ENCODE measurements around the gene STAB1. TPM values are rescaled to one million over a fixed set of nuclear protein-coding genes. Genes with fewer than 3 reads are reported as not detected.

The STAB1 gene
- total and polyA plus RNA-seq, 2 of the 13 experiments (the other 11 are each of a cell fraction or from before 2014, with no cell fraction given): 0.09 to 0.34 TPM

GRCh38 chr3:52455283-52456168 is 39.6 kb upstream of the STAB1 start, which contains the start of gene NISCH (continued):
- TF ChIP-seq ATF4 (CRISPR knock-in tag; IDR thresholded peaks at IDR 0.05): peak in 1 of 2 experiments; percentile 72; a peak in 1 of 4 replicates
- peak; percentile 59; the same call in 1 of the 2 replicates for TF ChIP-seq GATAD1 (CRISPR knock-in tag; IDR thresholded peaks at IDR 0.05)
- TF ChIP-seq ZNF333 (CRISPR knock-in tag; IDR thresholded peaks at IDR 0.05; ENCODE audit: borderline replicate concordance): no peak; the same call in 1 of the 2 replicates
- TF ChIP-seq SNAPC2 (CRISPR knock-in tag; IDR thresholded peaks at IDR 0.05): no peak
- peak; percentile 43; the same call in 1 of the 2 replicates for TF ChIP-seq ZNF335 (CRISPR knock-in tag; IDR thresholded peaks at IDR 0.05)
- no peak for TF ChIP-seq SRSF9 (IDR thresholded peaks at IDR 0.05; ENCODE audit: borderline replicate concordance, insufficient read depth, low read depth, low read length, poor library complexity, severe bottlenecking)
- peak; percentile 35; the same call in 1 of the 2 replicates for TF ChIP-seq ZNF292 (CRISPR knock-in tag; IDR thresholded peaks at IDR 0.05; ENCODE audit: borderline replicate concordance, low read depth)
- TF ChIP-seq ZNF660 (CRISPR knock-in tag; IDR thresholded peaks at IDR 0.05; ENCODE audit: borderline replicate concordance, low read depth): no peak
- no peak for TF ChIP-seq ZNF678 (CRISPR knock-in tag; IDR thresholded peaks at IDR 0.05)
- peak; percentile 50; the same call in 1 of the 2 replicates for TF ChIP-seq ETV5 (CRISPR knock-in tag; IDR thresholded peaks at IDR 0.05; ENCODE audit: borderline replicate concordance)
- no peak for TF ChIP-seq SOX13 (IDR thresholded peaks at IDR 0.05)
- peak in 1 of 2 experiments; percentile 58; a peak in 2 of 4 replicates for TF ChIP-seq SOX13 (CRISPR knock-in tag; conservative IDR thresholded peaks at IDR 0.05 in 1 of 2, IDR thresholded peaks at IDR 0.05 in 1 of 2)
- peak; percentile 88 for TF ChIP-seq SALL1 (CRISPR knock-in tag; IDR thresholded peaks at IDR 0.05)
- TF ChIP-seq ZSCAN30 (CRISPR knock-in tag; IDR thresholded peaks at IDR 0.05): no peak
- TF ChIP-seq ZFP82 (CRISPR knock-in tag; IDR thresholded peaks at IDR 0.05; ENCODE audit: borderline replicate concordance): no peak
- no peak for TF ChIP-seq SSRP1 (CRISPR knock-in tag; IDR thresholded peaks at IDR 0.05)
- TF ChIP-seq ARHGAP35 (CRISPR knock-in tag; IDR thresholded peaks at IDR 0.05; ENCODE audit: borderline replicate concordance): no peak
- TF ChIP-seq ZSCAN9 (CRISPR knock-in tag; IDR thresholded peaks at IDR 0.05; ENCODE audit: borderline replicate concordance): peak; percentile 48; the same call in 1 of the 2 replicates
- TF ChIP-seq SIN3B (IDR thresholded peaks at IDR 0.05; ENCODE audit: low read length): no peak
- no peak for TF ChIP-seq ZFYVE20 (CRISPR knock-in tag; IDR thresholded peaks at IDR 0.05; ENCODE audit: borderline replicate concordance, low read depth)
- TF ChIP-seq EEA1 (CRISPR knock-in tag; IDR thresholded peaks at IDR 0.05; ENCODE audit: borderline replicate concordance): no peak
- TF ChIP-seq PLSCR1 (CRISPR knock-in tag; IDR thresholded peaks at IDR 0.05; ENCODE audit: borderline replicate concordance): no peak
- peak; percentile 64 for TF ChIP-seq ZBTB2 (CRISPR knock-in tag; IDR thresholded peaks at IDR 0.05; ENCODE audit: low read depth)
- TF ChIP-seq NCOA5 (CRISPR knock-in tag; IDR thresholded peaks at IDR 0.05): no peak
- TF ChIP-seq LCORL (IDR thresholded peaks at IDR 0.05): no peak
- peak; percentile 50; the same call in 1 of the 2 replicates for TF ChIP-seq LCORL (CRISPR knock-in tag; IDR thresholded peaks at IDR 0.05)
- no peak for TF ChIP-seq NFIC (IDR thresholded peaks at IDR 0.05; ENCODE audit: low read length)

All from HepG2 (cell line).